ENCODE measurements around the gene ZDHHC11. TPM values are rescaled to one million over a fixed set of nuclear protein-coding genes. Genes with fewer than 3 reads are reported as not detected.

Gene ZDHHC11
- total and polyA plus RNA-seq, 2 of the 4 experiments (the other 2 are of a cell fraction), result 0.36 to 1.6 TPM

GRCh38 chr5:854966-855743, 4.4 kb upstream of the ZDHHC11 start:
- Histone ChIP-seq H3K14ac (replicated peaks; ENCODE audit: low read depth, low read length) (no peak overlapping the region), H4K20me1 (ENCODE audit: insufficient read depth, low read length) (peaks cover 13% of the 10 kb centered on the region), H3K79me1 (ENCODE audit: low read depth in 1 of 2, low read length in 2 of 2) (no peaks in the 10 kb centered on the region), H3K27ac (ENCODE audit: insufficient read depth, low read length) (no peak overlapping the region), H3K9me3 (ENCODE audit: control insufficient read depth, insufficient read depth, low read length) (no peaks in the 10 kb centered on the region), H2BK20ac (ENCODE audit: low read depth, low read length) (no peak overlapping the region), H4K5ac (ENCODE audit: low read depth, low read length) (no peak overlapping the region), H4K8ac (ENCODE audit: low read depth in 2 of 2, low read length in 2 of 2) (no peak overlapping the region), H3K23ac (ENCODE audit: low read depth, low read length) (no peak overlapping the region), H2AK9ac (replicated peaks; ENCODE audit: low read depth, low read length, poor library complexity) (no peak overlapping the region), H3K4me3 (ENCODE audit: insufficient read depth, low read depth, low read length) (no peak overlapping the region), H3K18ac (ENCODE audit: low read depth, low read length) (no peak overlapping the region), H2AFZ (replicated peaks; ENCODE audit: low read length, poor library complexity) (no peak overlapping the region), H4K91ac (ENCODE audit: insufficient read depth, low read depth, low read length) (no peak overlapping the region), H3K27me3 (ENCODE audit: control insufficient read depth, insufficient read depth, low read length) (peaks cover 5% of the 10 kb centered on the region; the same call in 1 of the 2 replicates), H3K56ac (ENCODE audit: extremely low read depth, insufficient read depth, low read length) (no peak overlapping the region), H3K9me1 (ENCODE audit: insufficient read depth, low read length) (peaks cover 10% of the 10 kb centered on the region), H2BK5ac (ENCODE audit: low read depth, low read length, poor library complexity, severe bottlenecking) (no peak overlapping the region), H2BK15ac (ENCODE audit: low read depth, low read length) (no peak overlapping the region), H2BK120ac (ENCODE audit: low read depth, low read length) (no peak overlapping the region), H3K9ac (ENCODE audit: low read depth, low read length) (no peak overlapping the region), H3K4me1 (ENCODE audit: control insufficient read depth, insufficient read depth, low read length) (no peaks in the 10 kb centered on the region), H3K36me3 (ENCODE audit: control insufficient read depth, insufficient read depth, low read length) (no peaks in the 10 kb centered on the region), H2AK5ac (ENCODE audit: low read depth, low read length) (no peak overlapping the region), H3K4me2 (ENCODE audit: low read depth, low read length) (no peak overlapping the region), H3K4ac (ENCODE audit: low read depth, low read length) (no peak overlapping the region)
- no peak for TF ChIP-seq BHLHE40 (IDR thresholded peaks at IDR 0.05; ENCODE audit: low read depth, low read length)
- no peak for TF ChIP-seq CHD1 (IDR thresholded peaks at IDR 0.05; ENCODE audit: low read depth, low read length)
- no peak for TF ChIP-seq POLR2A (IDR thresholded peaks at IDR 0.05; ENCODE audit: low read depth, low read length)
- TF ChIP-seq FOS (IDR thresholded peaks at IDR 0.05; ENCODE audit: low read depth, low read length), result no peak
- TF ChIP-seq USF2 (IDR thresholded peaks at IDR 0.05; ENCODE audit: low read depth, low read length), result no peak
- no peak for TF ChIP-seq MXI1 (IDR thresholded peaks at IDR 0.05; ENCODE audit: borderline replicate concordance, low read depth, low read length)
- no peak for TF ChIP-seq MAZ (IDR thresholded peaks at IDR 0.05; ENCODE audit: borderline replicate concordance, low read depth, low read length)
- no peak for TF ChIP-seq RFX5 (IDR thresholded peaks at IDR 0.05; ENCODE audit: low read depth, low read length)
- TF ChIP-seq, protein P1, sequence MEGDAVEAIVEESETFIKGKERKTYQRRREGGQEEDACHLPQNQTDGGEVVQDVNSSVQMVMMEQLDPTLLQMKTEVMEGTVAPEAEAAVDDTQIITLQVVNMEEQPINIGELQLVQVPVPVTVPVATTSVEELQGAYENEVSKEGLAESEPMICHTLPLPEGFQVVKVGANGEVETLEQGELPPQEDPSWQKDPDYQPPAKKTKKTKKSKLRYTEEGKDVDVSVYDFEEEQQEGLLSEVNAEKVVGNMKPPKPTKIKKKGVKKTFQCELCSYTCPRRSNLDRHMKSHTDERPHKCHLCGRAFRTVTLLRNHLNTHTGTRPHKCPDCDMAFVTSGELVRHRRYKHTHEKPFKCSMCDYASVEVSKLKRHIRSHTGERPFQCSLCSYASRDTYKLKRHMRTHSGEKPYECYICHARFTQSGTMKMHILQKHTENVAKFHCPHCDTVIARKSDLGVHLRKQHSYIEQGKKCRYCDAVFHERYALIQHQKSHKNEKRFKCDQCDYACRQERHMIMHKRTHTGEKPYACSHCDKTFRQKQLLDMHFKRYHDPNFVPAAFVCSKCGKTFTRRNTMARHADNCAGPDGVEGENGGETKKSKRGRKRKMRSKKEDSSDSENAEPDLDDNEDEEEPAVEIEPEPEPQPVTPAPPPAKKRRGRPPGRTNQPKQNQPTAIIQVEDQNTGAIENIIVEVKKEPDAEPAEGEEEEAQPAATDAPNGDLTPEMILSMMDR (conservative IDR thresholded peaks at IDR 0.05; ENCODE audit: low read depth, low read length), result no peak
- TF ChIP-seq MAFK (IDR thresholded peaks at IDR 0.05; ENCODE audit: low read depth, low read length), result no peak
- TF ChIP-seq RCOR1 (IDR thresholded peaks at IDR 0.05; ENCODE audit: insufficient replicate concordance, low read length), result no peak
- no peak for TF ChIP-seq ELK1 (IDR thresholded peaks at IDR 0.05; ENCODE audit: borderline replicate concordance, low read depth, low read length)
- no peak for TF ChIP-seq CEBPB (IDR thresholded peaks at IDR 0.05; ENCODE audit: low read depth, low read length)
- TF ChIP-seq SMC3 (IDR thresholded peaks at IDR 0.05; ENCODE audit: low read depth, low read length), result no peak
- no peak for TF ChIP-seq RAD21 (IDR thresholded peaks at IDR 0.05; ENCODE audit: low read length)
- no peak for TF ChIP-seq NFE2L2 (IDR thresholded peaks at IDR 0.05; ENCODE audit: low read depth, low read length)
- ATAC-seq (ENCODE audit: low read depth) (no peak), DNase-seq (no peak)
- POLR2A ChIA-PET (ENCODE audit: unreplicated experiment), result no interaction called here
- BruUV-seq (replicated peaks), result no TSS peak
- 88% methylated on average over 21 of the region's 32 CpGs; no CpG with 5 or more reads in 1 of the 2 experiments for WGBS, 2 experiments (ENCODE audit: extremely low coverage in 2 of 2, insufficient read length in 1 of 2)
- in situ Hi-C loops (cut with MboI; ENCODE audit: low sequenced_read_pairs), result no loop called here
- dilution Hi-C loops (cut with HindIII; ENCODE audit: low sequenced_read_pairs, unreplicated experiment), result no loop called here
- intact Hi-C loops (cut with micrococcal nuclease), result no loop called here
- CTCF ChIA-PET, result no interaction called here
